ENCODE measurements around the gene DTNB.

DNA sequence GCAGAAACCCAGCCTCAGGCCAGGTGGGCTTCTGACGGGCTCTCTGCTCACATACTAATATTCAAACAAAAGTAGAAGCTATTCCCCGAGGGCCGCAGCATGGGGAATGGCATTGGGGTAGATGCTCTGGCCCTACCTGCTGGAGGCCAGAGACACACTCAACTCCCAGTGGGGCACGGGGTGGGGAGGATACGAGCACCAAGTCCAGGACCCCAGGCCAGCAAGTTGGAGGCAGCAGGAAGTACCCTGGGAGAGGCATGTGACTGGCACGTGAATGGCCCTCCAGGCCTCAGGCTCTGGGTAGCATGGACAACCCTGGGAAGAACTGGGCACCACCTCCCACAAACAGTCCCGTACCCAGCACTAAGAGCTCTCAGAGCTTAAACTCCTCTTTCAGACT is 335.5 kb downstream of the DTNB start:
- TF ChIP-seq, protein P1, sequence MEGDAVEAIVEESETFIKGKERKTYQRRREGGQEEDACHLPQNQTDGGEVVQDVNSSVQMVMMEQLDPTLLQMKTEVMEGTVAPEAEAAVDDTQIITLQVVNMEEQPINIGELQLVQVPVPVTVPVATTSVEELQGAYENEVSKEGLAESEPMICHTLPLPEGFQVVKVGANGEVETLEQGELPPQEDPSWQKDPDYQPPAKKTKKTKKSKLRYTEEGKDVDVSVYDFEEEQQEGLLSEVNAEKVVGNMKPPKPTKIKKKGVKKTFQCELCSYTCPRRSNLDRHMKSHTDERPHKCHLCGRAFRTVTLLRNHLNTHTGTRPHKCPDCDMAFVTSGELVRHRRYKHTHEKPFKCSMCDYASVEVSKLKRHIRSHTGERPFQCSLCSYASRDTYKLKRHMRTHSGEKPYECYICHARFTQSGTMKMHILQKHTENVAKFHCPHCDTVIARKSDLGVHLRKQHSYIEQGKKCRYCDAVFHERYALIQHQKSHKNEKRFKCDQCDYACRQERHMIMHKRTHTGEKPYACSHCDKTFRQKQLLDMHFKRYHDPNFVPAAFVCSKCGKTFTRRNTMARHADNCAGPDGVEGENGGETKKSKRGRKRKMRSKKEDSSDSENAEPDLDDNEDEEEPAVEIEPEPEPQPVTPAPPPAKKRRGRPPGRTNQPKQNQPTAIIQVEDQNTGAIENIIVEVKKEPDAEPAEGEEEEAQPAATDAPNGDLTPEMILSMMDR (IDR thresholded peaks at IDR 0.05) = no peak
- no peak for TF ChIP-seq POLR2A (IDR thresholded peaks at IDR 0.05)

Data from ovary (tissue), 3 donors.